K562 (cell line): ENCODE measurements around the gene WNT11. TPM values are rescaled to one million over a fixed set of nuclear protein-coding genes. Genes with fewer than 3 reads are reported as not detected.
A peak's percentile ranks its signal among the peaks of the same experiment; 100 is the strongest.

ENCODE experiments used
- ELF1 ChIP-seq: fragments of 200-800 bp; sonication (Bioruptor generic); IDR thresholded peaks from 2 replicates; pipeline ENCODE4 v1.6.1; 2016; ENCODE audit warnings: missing genetic modification characterization, missing compliant biosample characterization
- FOXJ3 ChIP-seq: sonication (generic); formaldehyde crosslinking; IDR thresholded peaks from 2 replicates; pipeline ENCODE4 v1.4.0; 2020; ENCODE audit warnings: mild to moderate bottlenecking, missing genetic modification reagents
- ID3 ChIP-seq, 2 experiments: fragments of 250-450 bp in 1 of 2; fragments of 450-650 bp in 1 of 2; sonication (Bioruptor Pico) in 1 of 2; IDR thresholded peaks; 2 replicates each; pipeline versions ENCODE4 v1.6.1 to v1.8.0; 2016 to 2021; ENCODE audit warnings: mild to moderate bottlenecking in 2 of 2, moderate library complexity in 2 of 2, missing compliant biosample characterization in 1 of 2, missing genetic modification characterization in 1 of 2
- L3MBTL2 ChIP-seq: fragments of 450-650 bp; IDR thresholded peaks from 2 replicates; pipeline ENCODE4 v1.6.1; 2016; ENCODE audit warnings: mild to moderate bottlenecking, moderate library complexity
- MCM7 ChIP-seq, 2 experiments: fragments of 450-650 bp; IDR thresholded peaks; 2 replicates each; pipeline ENCODE4 v1.6.1; 2016 to 2018
- MLX ChIP-seq, 2 experiments: fragments of 450-650 bp in 1 of 2; sonication (generic) in 1 of 2; formaldehyde crosslinking; conservative IDR thresholded peaks; 2 replicates each; pipeline versions ENCODE4 v1.4.0 to v1.8.1; 2020 to 2022; ENCODE audit warnings: mild to moderate bottlenecking in 1 of 2, missing genetic modification reagents in 1 of 2
- MYBL2 ChIP-seq, 2 experiments: fragments of 450-650 bp in 1 of 2; sonication (generic) in 1 of 2; formaldehyde crosslinking in 1 of 2; IDR thresholded peaks; 2 replicates each; pipeline versions ENCODE4 v1.6.1 to v1.8.1; 2017 to 2022; ENCODE audit warnings: borderline replicate concordance in 1 of 2, inconsistent platforms in 1 of 2, low read depth in 1 of 2, mild to moderate bottlenecking in 1 of 2, missing genetic modification reagents in 1 of 2, moderate library complexity in 1 of 2
- NR2C2 ChIP-seq, 2 experiments: fragments of 200-800 bp in 1 of 2; sonication (Bioruptor generic) in 1 of 2; sonication (generic) in 1 of 2; formaldehyde crosslinking in 1 of 2; IDR thresholded peaks; 2 replicates each; pipeline versions ENCODE4 v1.6.1 to v1.8.0; 2016 to 2022; ENCODE audit warnings: mild to moderate bottlenecking in 1 of 2, missing compliant biosample characterization in 1 of 2, missing genetic modification characterization in 1 of 2, missing genetic modification reagents in 1 of 2
- NR2F6 ChIP-seq: fragments of 450-650 bp; formaldehyde crosslinking; IDR thresholded peaks from 2 replicates; pipeline ENCODE4 v1.4.0; 2020; ENCODE audit warnings: mild to moderate bottlenecking
- PHF8 ChIP-seq: fragments of 200-600 bp; sonication (generic); IDR thresholded peaks from 2 replicates; pipeline ENCODE4 v1.6.1; 2012; ENCODE audit warnings: mixed run types, mild to moderate bottlenecking, inconsistent platforms, low read length, moderate library complexity, borderline replicate concordance
- PML ChIP-seq: IDR thresholded peaks from 2 replicates; pipeline ENCODE4 v1.6.1; 2012; ENCODE audit warnings: low read length, inconsistent platforms
- POLR3A ChIP-seq: IDR thresholded peaks from 2 replicates; pipeline ENCODE4 v1.6.1; 2011; ENCODE audit warnings: borderline replicate concordance, mild to moderate bottlenecking, moderate library complexity; ENCODE audit not compliant: insufficient read length, insufficient read depth; ENCODE audit errors: extremely low read depth
- ZBTB43 ChIP-seq: sonication (generic); formaldehyde crosslinking; IDR thresholded peaks from 2 replicates; pipeline ENCODE4 v1.8.0; 2023; ENCODE audit warnings: mild to moderate bottlenecking, missing genetic modification reagents
- ZFP1 ChIP-seq: fragments of 450-650 bp; formaldehyde crosslinking; IDR thresholded peaks from 2 replicates; pipeline ENCODE4 v1.4.0; 2020; ENCODE audit warnings: mild to moderate bottlenecking, mixed read lengths
- ZNF239 ChIP-seq: fragments of 250-450 bp; sonication (Bioruptor Pico); IDR thresholded peaks from 2 replicates; pipeline ENCODE4 v1.4.0; 2020; ENCODE audit warnings: mild to moderate bottlenecking
- ZNF609 ChIP-seq: sonication (generic); formaldehyde crosslinking; IDR thresholded peaks from 2 replicates; pipeline ENCODE4 v1.8.1; 2023; ENCODE audit warnings: missing genetic modification reagents, mild to moderate bottlenecking, borderline replicate concordance
- ZNF740 ChIP-seq, 3 experiments: fragments of 200-800 bp in 1 of 3; sonication (Bioruptor generic) in 1 of 3; sonication (generic) in 1 of 3; formaldehyde crosslinking in 1 of 3; IDR thresholded peaks; 2 replicates each; pipeline versions ENCODE4 v1.6.1 to v1.8.0; 2016 to 2022; ENCODE audit warnings: mild to moderate bottlenecking in 2 of 3, missing compliant biosample characterization in 2 of 3, missing genetic modification characterization in 2 of 3, missing genetic modification reagents in 1 of 3
- polyA plus RNA-seq, 8 experiments: library from polyadenylated mRNA; depleted of rRNA in 4 of 8; stranded (reverse) in 5 of 8; unstranded in 3 of 8; fragments of >200 nt; fragmentation: Nextera tagmentation in 2 of 8; fragmentation: Illumina TruSeq in 1 of 8; extraction: Ambion mirVana in 2 of 8; extraction: Trizol in 1 of 8; gene quantifications; 2 replicates each; pipeline versions ENCODE4 v1.2.1 to v1.2.3, GENCODE V29; 2011 to 2014; ENCODE audit warnings: inconsistent platforms in 1 of 8, missing spikeins in 1 of 8
- total RNA-seq, 7 experiments: library from RNA; depleted of rRNA in 6 of 7; stranded (reverse); fragments of >200 nt in 6 of 7; fragmentation: Illumina TruSeq in 2 of 7; extraction: Trizol in 2 of 7; gene quantifications; 2 replicates each; pipeline versions ENCODE4 v1.2.1 to v1.2.3, GENCODE V29; 2011 to 2021; ENCODE audit warnings: low replicate concordance in 1 of 7

WNT11 gene
- total and polyA plus RNA-seq, 9 of the 15 experiments (the other 6 are each of a cell fraction or from before 2014, with no cell fraction given) = 0.03 to 0.20 (median 0.09) TPM; not detected in 4

GRCh38 chr11:76206327-76207081 lies at the start of gene WNT11 (continued):
- TF ChIP-seq MLX (CRISPR knock-in tag; conservative IDR thresholded peaks at IDR 0.05) (no peak), ZFP1 (CRISPR knock-in tag) (no peak), NR2C2 (CRISPR knock-in tag; IDR thresholded peaks at IDR 0.05) (no peak), NR2C2 (tag; IDR thresholded peaks at IDR 0.05) (peak; percentile 42), MCM7 (IDR thresholded peaks at IDR 0.05) (no peak), L3MBTL2 (peak; percentile 94), POLR3A (no peak), NR2F6 (CRISPR knock-in tag) (no peak), ID3 (CRISPR knock-in tag; IDR thresholded peaks at IDR 0.05) (no peak), ID3 (tag; IDR thresholded peaks at IDR 0.05) (no peak), MYBL2 (IDR thresholded peaks at IDR 0.05; ENCODE audit: low read depth) (no peak), MYBL2 (CRISPR knock-in tag; IDR thresholded peaks at IDR 0.05; ENCODE audit: borderline replicate concordance) (no peak), ZNF609 (CRISPR knock-in tag) (no peak), ELF1 (tag) (no peak), ZBTB43 (no peak), ZNF239 (CRISPR knock-in tag) (no peak), FOXJ3 (CRISPR knock-in tag) (no peak), PML (no peak), ZNF740 (CRISPR knock-in tag; IDR thresholded peaks at IDR 0.05) (no peak), ZNF740 (tag; IDR thresholded peaks at IDR 0.05) (no peak), PHF8 (no peak)
